ENCODE results near the gene LAMC1. TPM values are rescaled to one million over a fixed set of nuclear protein-coding genes. Genes with fewer than 3 reads are reported as not detected.

Gene LAMC1
- total and polyA plus RNA-seq, 2 donors (not counting 1 experiment from before 2014, with no cell fraction given): 11.5 to 34.0 TPM

DNA sequence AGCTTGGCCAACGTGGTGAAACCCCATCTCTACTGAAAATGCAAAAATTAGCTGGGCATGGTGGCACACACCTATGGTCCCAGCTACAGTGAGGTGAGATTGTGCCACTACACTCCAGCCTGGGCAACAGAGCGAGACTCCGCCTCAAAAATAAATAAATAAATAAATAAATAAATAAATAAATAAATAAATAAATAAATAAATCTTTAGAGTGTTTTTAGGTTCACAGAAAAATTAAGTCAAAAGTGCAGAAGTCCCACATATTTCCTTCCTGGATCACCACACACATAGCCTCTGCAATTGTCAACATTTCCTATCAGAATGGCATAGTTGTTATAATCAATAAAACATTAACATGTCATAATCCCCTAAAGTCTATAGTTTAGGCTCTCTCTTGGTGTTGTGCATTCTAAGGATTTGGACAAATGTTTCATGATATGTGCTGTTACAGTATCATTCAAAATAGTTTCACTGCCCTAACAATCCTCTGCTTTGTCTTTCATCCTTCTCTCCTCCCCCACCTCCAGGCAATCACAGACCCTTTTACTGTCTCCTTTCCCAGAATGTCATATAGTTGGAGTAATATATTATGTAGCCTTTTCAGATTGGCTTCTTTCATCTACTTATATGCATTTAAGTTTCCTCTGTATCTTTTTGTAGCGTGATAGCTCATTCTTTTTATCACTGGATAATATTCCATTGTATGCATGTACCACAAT lies 58.3 kb downstream of the LAMC1 start:
- Mint-ChIP-seq H3K4me3 (no peak overlapping the region), H3K27ac (no peak overlapping the region), H3K27me3 (peaks cover 1% of the 10 kb centered on the region), H3K9me3 (ENCODE audit: insufficient read depth) (no peaks in the 10 kb centered on the region), H3K4me1 (peaks cover 22% of the 10 kb centered on the region)
- no peak for DNase-seq
- 80% methylated on average over 1 of the region's 4 CpGs for WGBS (ENCODE audit: insufficient coverage)
- ChIA-PET POLR2A (no interaction called here), CTCF (interaction anchor here (0.6 kb wide), 1 partner anchor 8 kb away, joined by 4 read pairs; no protein-coding TSS in a partner anchor)
- H3K27ac ChIP-seq (ENCODE audit: low read length in 2 of 2): no peak overlapping the region
- H4K20me1 ChIP-seq (ENCODE audit: control insufficient read depth, insufficient read depth, low read length, poor library complexity, severe bottlenecking): peaks cover 44% of the 10 kb centered on the region
- no peak overlapping the region for H3K4me2 ChIP-seq (replicated peaks; ENCODE audit: low read depth, low read length, poor library complexity, severe bottlenecking)
- intact Hi-C loops (cut with micrococcal nuclease): no loop called here
- H3K79me2 ChIP-seq (ENCODE audit: control insufficient read depth, insufficient read depth, low read length): peaks cover 85% of the 10 kb centered on the region
- H3K9me3 ChIP-seq (ENCODE audit: control extremely low read depth in 1 of 3, control insufficient read depth in 2 of 3, insufficient read depth in 1 of 3, low read length in 2 of 3): no peaks in the 10 kb centered on the region
- TF ChIP-seq EZH2 (IDR thresholded peaks at IDR 0.05; ENCODE audit: borderline replicate concordance, insufficient read depth, low read depth, low read length, poor library complexity, severe bottlenecking): no peak
- TF ChIP-seq CTCF (IDR thresholded peaks at IDR 0.05): no peak
- H3K27me3 ChIP-seq (replicated peaks in 1 of 4; ENCODE audit: control extremely low read depth in 1 of 4, control insufficient read depth in 3 of 4, insufficient read depth in 4 of 4, low read length in 3 of 4): no peaks in the 10 kb centered on the region
- ATAC-seq (ENCODE audit: low read depth): no peak
- peaks cover 0 to 9% of the 10 kb centered on the region in 2 donors for H3K4me1 ChIP-seq (ENCODE audit: control insufficient read depth in 2 of 2, insufficient read depth in 2 of 2, low read length in 2 of 2)
- no peak overlapping the region for H3K4me3 ChIP-seq (ENCODE audit: control extremely low read depth in 1 of 5, extremely low read depth in 1 of 5, insufficient read depth in 1 of 5, low read depth in 2 of 5, low read length in 4 of 5)
- H3K9ac ChIP-seq (ENCODE audit: low read length): no peak overlapping the region
- H2AFZ ChIP-seq (ENCODE audit: insufficient read depth, low read depth, low read length, poor library complexity, severe bottlenecking): no peak overlapping the region
- no peaks in the 10 kb centered on the region for H3K36me3 ChIP-seq (replicated peaks in 1 of 2; ENCODE audit: control extremely low read depth in 1 of 2, control insufficient read depth in 1 of 2, extremely low read depth in 1 of 2, insufficient read depth in 2 of 2, low read length in 1 of 2)

DNA sequence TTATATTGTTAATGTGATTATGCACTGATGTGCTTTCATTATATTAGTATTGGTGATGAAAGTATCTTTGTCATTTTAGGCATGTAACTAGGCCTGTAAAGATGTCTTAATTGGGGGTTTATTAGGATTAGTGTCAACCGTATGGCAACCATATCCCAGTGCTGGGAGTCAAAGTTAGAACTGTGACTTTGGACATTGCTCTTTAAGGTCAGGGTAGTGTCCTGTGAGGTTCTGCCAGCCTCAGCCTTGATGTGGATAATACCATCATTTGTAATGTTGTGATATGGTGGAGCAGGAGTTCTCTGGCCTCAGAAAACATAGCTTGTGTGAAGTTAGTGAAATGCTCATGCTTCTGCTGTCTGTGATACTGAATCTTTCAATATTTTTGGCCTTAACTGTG lies 59.4 kb downstream of the LAMC1 start:
- peaks cover 82% of the 10 kb centered on the region for H3K79me2 ChIP-seq (ENCODE audit: control insufficient read depth, insufficient read depth, low read length)

More for the DNA sequence above, 59.4 kb downstream of the LAMC1 start:
- no peaks in the 10 kb centered on the region for H3K9me3 Mint-ChIP-seq (ENCODE audit: insufficient read depth)
- H3K4me3 Mint-ChIP-seq: no peak overlapping the region
- CTCF ChIA-PET: no interaction called here
- H3K4me1 Mint-ChIP-seq: peaks cover 20% of the 10 kb centered on the region
- no peak for TF ChIP-seq EZH2 (IDR thresholded peaks at IDR 0.05; ENCODE audit: borderline replicate concordance, insufficient read depth, low read depth, low read length, poor library complexity, severe bottlenecking)
- no peak for TF ChIP-seq CTCF (IDR thresholded peaks at IDR 0.05)
- H3K27me3 Mint-ChIP-seq: no peaks in the 10 kb centered on the region
- no peak overlapping the region for H3K4me3 ChIP-seq (ENCODE audit: control extremely low read depth in 1 of 5, extremely low read depth in 1 of 5, insufficient read depth in 1 of 5, low read depth in 2 of 5, low read length in 4 of 5)
- DNase-seq (no peak), ATAC-seq (ENCODE audit: low read depth) (no peak)
- no peak overlapping the region for H2AFZ ChIP-seq (ENCODE audit: insufficient read depth, low read depth, low read length, poor library complexity, severe bottlenecking)
- H3K27ac Mint-ChIP-seq: no peak overlapping the region
- H3K9ac ChIP-seq (ENCODE audit: low read length): no peak overlapping the region
- peaks cover 0 to 9% of the 10 kb centered on the region in 2 donors for H3K4me1 ChIP-seq (ENCODE audit: control insufficient read depth in 2 of 2, insufficient read depth in 2 of 2, low read length in 2 of 2)
- 86% methylated on average over 1 of the region's 1 CpG for WGBS (ENCODE audit: insufficient coverage)
- H3K4me2 ChIP-seq (replicated peaks; ENCODE audit: low read depth, low read length, poor library complexity, severe bottlenecking): no peak overlapping the region
- no peaks in the 10 kb centered on the region for H3K36me3 ChIP-seq (replicated peaks in 1 of 2; ENCODE audit: control extremely low read depth in 1 of 2, control insufficient read depth in 1 of 2, extremely low read depth in 1 of 2, insufficient read depth in 2 of 2, low read length in 1 of 2)
- H4K20me1 ChIP-seq (ENCODE audit: control insufficient read depth, insufficient read depth, low read length, poor library complexity, severe bottlenecking): peaks cover 41% of the 10 kb centered on the region
- POLR2A ChIA-PET: no interaction called here
- intact Hi-C loops (cut with micrococcal nuclease): no loop called here
- no peaks in the 10 kb centered on the region for H3K9me3 ChIP-seq (ENCODE audit: control extremely low read depth in 1 of 3, control insufficient read depth in 2 of 3, insufficient read depth in 1 of 3, low read length in 2 of 3)
- H3K27me3 ChIP-seq (replicated peaks in 1 of 4; ENCODE audit: control extremely low read depth in 1 of 4, control insufficient read depth in 3 of 4, insufficient read depth in 4 of 4, low read length in 3 of 4): no peaks in the 10 kb centered on the region
- H3K27ac ChIP-seq (ENCODE audit: low read length in 2 of 2): no peak overlapping the region

Measured in B cell (primary cell).